HepG2 (cell line): Measurements from ENCODE around the gene SVOPL. TPM values are rescaled to one million over a fixed set of nuclear protein-coding genes. Genes with fewer than 3 reads are reported as not detected.

Experiments
- ATAC-seq: fragments of 200-7000 bp; cut with Tn5 transposase; 3 replicates; pipeline ENCODE4 v1.9.1; 2020; ENCODE audit warnings: mild to moderate bottlenecking, moderate library complexity
- BruUV-seq: library from RNA; stranded (reverse); fragments of 400-500 nt; replicated peaks from 2 replicates; lab custom pipeline; 2021; lab: Mats Ljungman, UMichigan
- CTCF ChIA-PET: fragments of 300-600 bp; formaldehyde crosslinking; extraction: SDS; loops from one replicate; lab custom pipeline; 2021; ENCODE audit warnings: low total read pairs, inconsistent platforms, low intra/inter-chr PET ratio; lab: Yijun Ruan, JAX
- POLR2A ChIA-PET: fragments of 350-600 bp; sonication (Branson Sonifier 250); formaldehyde crosslinking; loops from one replicate; lab custom pipeline; 2020; ENCODE audit warnings: antibody characterized with exemption, inconsistent platforms; lab: Yijun Ruan, JAX
- DNase-seq: peaks from one replicate; pipeline ENCODE4 v3.0.0-alpha.2; 2015; ENCODE audit warnings: low spot score
- FAIRE-seq: peaks from 3 replicates; lab custom pipeline; 2011; peaks lifted over from hg19 to GRCh38; lab: Jason Lieb, UNC
- H2AFZ ChIP-seq: one replicate; pipeline ENCODE4 v1.6.1; 2011; ENCODE audit warnings: low read length, inconsistent platforms
- H3K27ac ChIP-seq: fragments of 300-600 bp; 3 replicates; pipeline ENCODE4 v1.8.0; 2011; ENCODE audit warnings: mixed run types, mild to moderate bottlenecking, mixed read lengths, low read length, inconsistent platforms; ENCODE audit not compliant: insufficient read depth; ENCODE audit errors: extremely low read length
- H3K27me3 ChIP-seq, 2 experiments: fragments of 200-600 bp in 1 of 2; 2 replicates in 1 of 2; 3 replicates in 1 of 2; pipeline versions ENCODE4 v1.6.0 to v1.8.0; 2011; ENCODE audit warnings: low read length in 2 of 2, mild to moderate bottlenecking in 2 of 2, moderate library complexity in 2 of 2, inconsistent platforms in 1 of 2; ENCODE audit not compliant: insufficient read depth in 2 of 2, control insufficient read depth in 1 of 2
- H3K36me3 ChIP-seq, 2 experiments: fragments of 200-600 bp in 1 of 2; replicated peaks in 1 of 2; 2 replicates in 1 of 2; 3 replicates in 1 of 2; pipeline versions ENCODE4 v1.5.1 to v1.8.0; 2011; ENCODE audit warnings: low read length in 2 of 2, inconsistent platforms in 1 of 2; ENCODE audit not compliant: insufficient read depth in 2 of 2, control insufficient read depth in 1 of 2
- H3K4me1 ChIP-seq: 2 replicates; pipeline ENCODE4 v1.5.1; 2012; ENCODE audit warnings: low read length, inconsistent platforms; ENCODE audit not compliant: insufficient read depth
- H3K4me2 ChIP-seq: 2 replicates; pipeline ENCODE4 v1.6.0; 2011; ENCODE audit warnings: low read depth, low read length, inconsistent platforms
- H3K4me3 ChIP-seq, 3 experiments: fragments of 200-600 bp in 1 of 3; sonication (generic), shearing (Covaris generic) in 1 of 3; replicated peaks in 1 of 3; 2 replicates each; pipeline ENCODE4 v1.5.1; 2011 to 2016; ENCODE audit warnings: low read length in 3 of 3, inconsistent platforms in 2 of 3, low read depth in 2 of 3, mild to moderate bottlenecking in 2 of 3, control low read depth in 1 of 3, mixed read lengths in 1 of 3; ENCODE audit not compliant: insufficient read depth in 1 of 3
- H3K79me2 ChIP-seq: one replicate; pipeline ENCODE4 v1.6.1; 2011; ENCODE audit warnings: low read length, inconsistent platforms; ENCODE audit not compliant: insufficient read depth
- H3K9ac ChIP-seq: 2 replicates; pipeline ENCODE4 v1.6.0; 2011; ENCODE audit warnings: mild to moderate bottlenecking, low read depth, low read length, inconsistent platforms; ENCODE audit not compliant: insufficient read depth
- H3K9me3 ChIP-seq: 2 replicates; pipeline ENCODE4 v1.5.1; 2012; ENCODE audit warnings: mild to moderate bottlenecking, low read length
- H4K20me1 ChIP-seq: 2 replicates; pipeline ENCODE4 v1.6.0; 2011; ENCODE audit warnings: inconsistent platforms, mild to moderate bottlenecking, low read length, moderate library complexity; ENCODE audit not compliant: insufficient read depth
- ARNTL ChIP-seq: sonication (generic); formaldehyde crosslinking; IDR thresholded peaks from 2 replicates; pipeline ENCODE4 v1.4.0; 2020; ENCODE audit warnings: mild to moderate bottlenecking, missing genetic modification reagents
- CAMTA2 ChIP-seq: sonication (generic); formaldehyde crosslinking; IDR thresholded peaks from 2 replicates; pipeline ENCODE4 v1.4.0; 2020; ENCODE audit warnings: mild to moderate bottlenecking, missing genetic modification reagents, borderline replicate concordance
- ELF3 ChIP-seq: IDR thresholded peaks from 2 replicates; pipeline ENCODE4 v1.6.1; 2016; ENCODE audit warnings: missing genetic modification reagents, missing compliant biosample characterization
- JUN ChIP-seq: sonication (generic); formaldehyde crosslinking; IDR thresholded peaks from 2 replicates; pipeline ENCODE4 v1.4.0; 2020; ENCODE audit warnings: mild to moderate bottlenecking, missing genetic modification reagents
- MLLT10 ChIP-seq: sonication (generic); formaldehyde crosslinking; IDR thresholded peaks from 2 replicates; pipeline ENCODE4 v1.4.0; 2020; ENCODE audit warnings: missing genetic modification reagents
- NFKBIZ ChIP-seq: IDR thresholded peaks from 2 replicates; pipeline ENCODE4 v1.6.1; 2018; ENCODE audit warnings: missing genetic modification reagents, missing compliant biosample characterization
- PHF20 ChIP-seq: sonication (generic); formaldehyde crosslinking; IDR thresholded peaks from 2 replicates; pipeline ENCODE4 v1.5.0; 2020; ENCODE audit warnings: mild to moderate bottlenecking, missing genetic modification reagents
- POLR2AphosphoS5 ChIP-seq: IDR thresholded peaks from 2 replicates; pipeline ENCODE4 v1.6.1; 2012; ENCODE audit warnings: low read depth, low read length
- PPARG ChIP-seq: conservative IDR thresholded peaks from 2 replicates; pipeline ENCODE4 v1.6.1; 2016; ENCODE audit warnings: missing biosample characterization, missing genetic modification reagents
- SMYD3 ChIP-seq: sonication (generic); formaldehyde crosslinking; IDR thresholded peaks from 2 replicates; pipeline ENCODE4 v1.8.1; 2023; ENCODE audit warnings: mild to moderate bottlenecking, missing genetic modification reagents
- SOX5 ChIP-seq: IDR thresholded peaks from 2 replicates; pipeline ENCODE4 v1.6.1; 2016; ENCODE audit warnings: borderline replicate concordance
- SP1 ChIP-seq, 2 experiments: fragments of 450-650 bp in 1 of 2; sonication (generic) in 1 of 2; formaldehyde crosslinking in 1 of 2; IDR thresholded peaks; 2 replicates each; pipeline versions ENCODE4 v1.4.0 to v1.6.1; 2016 to 2020; ENCODE audit warnings: missing genetic modification reagents in 1 of 2
- SSRP1 ChIP-seq: IDR thresholded peaks from 2 replicates; pipeline ENCODE4 v1.6.1; 2016; ENCODE audit warnings: control low read depth
- SYNCRIP ChIP-seq: fragments of 200-400 bp; formaldehyde crosslinking; IDR thresholded peaks from 2 replicates; pipeline ENCODE4 v1.6.1; 2018; ENCODE audit warnings: mild to moderate bottlenecking, low read depth, low read length; ENCODE audit not compliant: insufficient read depth
- ZNF225 ChIP-seq: sonication (generic); formaldehyde crosslinking; IDR thresholded peaks from 2 replicates; pipeline ENCODE4 v1.4.0; 2020; ENCODE audit warnings: mild to moderate bottlenecking, missing genetic modification reagents
- ZNF615 ChIP-seq: sonication (generic); formaldehyde crosslinking; IDR thresholded peaks from 2 replicates; pipeline ENCODE4 v1.5.0; 2020; ENCODE audit warnings: mild to moderate bottlenecking, missing genetic modification reagents, borderline replicate concordance
- ZNF761 ChIP-seq: sonication (generic); formaldehyde crosslinking; conservative IDR thresholded peaks from 2 replicates; pipeline ENCODE4 v1.4.0; 2020; ENCODE audit warnings: mild to moderate bottlenecking, missing genetic modification reagents
- WGBS: methylation state at CpG from one replicate; pipeline ENCODE4 v1.1.6; 2017; ENCODE audit warnings: low lambda C conversion rate; 5-methylcytosine and 5-hydroxymethylcytosine counted together
- in situ Hi-C: cut with HindIII; loops from 2 replicates; pipeline ENCODE4 v1.10.0; 2017; ENCODE audit warnings: low pct_unique_long_range_greater_than_20kb; ENCODE audit not compliant: extremely low pct_ligation_motif_present
- intact Hi-C: fragments of 100-400 bp; cut with micrococcal nuclease; formaldehyde crosslinking; loops from one replicate; pipeline ENCODE4 v1.10.0; 2022; ENCODE audit not compliant: unreplicated experiment
- polyA plus RNA-seq, 8 experiments: library from polyadenylated mRNA; depleted of rRNA in 3 of 8; stranded (reverse) in 7 of 8; unstranded in 1 of 8; fragments of >200 nt; fragmentation: Illumina TruSeq in 4 of 8; extraction: Trizol in 4 of 8; gene quantifications; 2 replicates each; pipeline versions ENCODE4 v1.2.1 to v1.2.3, GENCODE V29; 2011 to 2016; ENCODE audit warnings: low read depth in 4 of 8, missing spikeins in 1 of 8, mixed read lengths in 1 of 8; ENCODE audit not compliant: insufficient read depth in 1 of 8
- total RNA-seq, 5 experiments: library from RNA; depleted of rRNA; stranded (reverse); fragments of >200 nt; fragmentation: Illumina TruSeq; extraction: Trizol; gene quantifications; 2 replicates each; pipeline ENCODE4 v1.2.3, GENCODE V29; 2016; ENCODE audit warnings: low read depth in 1 of 5
- TF ChIP-seq, protein P1 (sequence below): sonication (generic); formaldehyde crosslinking; IDR thresholded peaks from 2 replicates; pipeline ENCODE4 v1.4.0; 2020; ENCODE audit warnings: mild to moderate bottlenecking, missing genetic modification reagents
- TF ChIP-seq, protein P2 (sequence below): IDR thresholded peaks from 2 replicates; pipeline ENCODE4 v1.6.1; 2016; ENCODE audit warnings: missing genetic modification reagents, missing compliant biosample characterization
- TF ChIP-seq, protein P3 (sequence below): sonication (generic); formaldehyde crosslinking; IDR thresholded peaks from 2 replicates; pipeline ENCODE4 v1.4.0; 2020; ENCODE audit warnings: missing genetic modification reagents, mild to moderate bottlenecking, borderline replicate concordance

The SVOPL gene
- total and polyA plus RNA-seq, 2 of the 13 experiments (the other 11 are each of a cell fraction or from before 2014, with no cell fraction given), result not detected

DNA sequence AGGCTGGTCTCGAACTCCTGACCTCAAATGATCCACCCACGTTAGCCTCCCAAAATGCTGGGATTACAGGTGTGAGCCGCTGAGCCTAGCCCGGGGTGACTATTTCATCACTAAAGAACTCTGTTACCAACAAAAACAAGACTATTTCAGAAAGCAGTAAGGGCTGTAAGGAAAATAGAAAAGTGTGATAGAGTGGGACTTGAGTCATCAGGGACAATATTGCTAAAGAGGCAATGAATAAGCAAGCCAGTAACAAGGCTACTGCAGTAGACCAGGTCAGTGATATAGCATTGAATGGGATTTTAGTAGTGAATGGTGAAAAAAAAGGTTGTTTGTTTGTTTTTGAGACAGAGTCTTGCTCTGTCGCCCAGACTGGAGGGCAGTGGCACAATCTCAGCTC, 51.7 kb downstream of the SVOPL start:
- in situ Hi-C loops, result no loop called here
- Histone ChIP-seq H4K20me1 (no peaks in the 10 kb centered on the region), H3K4me3 (no peak overlapping the region), H3K9ac (no peak overlapping the region), H3K4me1 (no peaks in the 10 kb centered on the region), H3K79me2 (no peaks in the 10 kb centered on the region), H3K9me3 (peaks cover 3% of the 10 kb centered on the region), H3K4me2 (no peak overlapping the region), H3K27ac (no peak overlapping the region), H2AFZ (no peak overlapping the region), H3K27me3 (no peaks in the 10 kb centered on the region), H3K36me3 (no peaks in the 10 kb centered on the region)
- ATAC-seq (no peak), DNase-seq (no peak), FAIRE-seq (no peak)
- ChIA-PET CTCF (interaction anchor here (2.2 kb wide), 1 partner anchor 89 kb away, joined by 5 read pairs; no protein-coding TSS in a partner anchor), POLR2A (no interaction called here)
- 11% methylated on average over 5 of the region's 5 CpGs for WGBS
- TF ChIP-seq SSRP1 (CRISPR knock-in tag) (no peak), MLLT10 (no peak), ZNF225 (CRISPR knock-in tag) (no peak), PPARG (CRISPR knock-in tag) (no peak), SP1 (IDR thresholded peaks at IDR 0.05) (no peak), SP1 (CRISPR knock-in tag; IDR thresholded peaks at IDR 0.05) (no peak), NFKBIZ (CRISPR knock-in tag) (no peak), ELF3 (no peak), POLR2AphosphoS5 (no peak), CAMTA2 (no peak), SYNCRIP (no peak), ZNF615 (CRISPR knock-in tag) (no peak), PHF20 (CRISPR knock-in tag) (no peak), SOX5 (CRISPR knock-in tag) (no peak), JUN (no peak), ARNTL (CRISPR knock-in tag) (no peak), ZNF761 (no peak), SMYD3 (CRISPR knock-in tag) (no peak)
- TF ChIP-seq, protein P1, sequence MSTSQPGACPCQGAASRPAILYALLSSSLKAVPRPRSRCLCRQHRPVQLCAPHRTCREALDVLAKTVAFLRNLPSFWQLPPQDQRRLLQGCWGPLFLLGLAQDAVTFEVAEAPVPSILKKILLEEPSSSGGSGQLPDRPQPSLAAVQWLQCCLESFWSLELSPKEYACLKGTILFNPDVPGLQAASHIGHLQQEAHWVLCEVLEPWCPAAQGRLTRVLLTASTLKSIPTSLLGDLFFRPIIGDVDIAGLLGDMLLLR (CRISPR knock-in tag), result no peak
- TF ChIP-seq, protein P2, sequence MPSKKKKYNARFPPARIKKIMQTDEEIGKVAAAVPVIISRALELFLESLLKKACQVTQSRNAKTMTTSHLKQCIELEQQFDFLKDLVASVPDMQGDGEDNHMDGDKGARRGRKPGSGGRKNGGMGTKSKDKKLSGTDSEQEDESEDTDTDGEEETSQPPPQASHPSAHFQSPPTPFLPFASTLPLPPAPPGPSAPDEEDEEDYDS (CRISPR knock-in tag), result no peak
- TF ChIP-seq, protein P3, sequence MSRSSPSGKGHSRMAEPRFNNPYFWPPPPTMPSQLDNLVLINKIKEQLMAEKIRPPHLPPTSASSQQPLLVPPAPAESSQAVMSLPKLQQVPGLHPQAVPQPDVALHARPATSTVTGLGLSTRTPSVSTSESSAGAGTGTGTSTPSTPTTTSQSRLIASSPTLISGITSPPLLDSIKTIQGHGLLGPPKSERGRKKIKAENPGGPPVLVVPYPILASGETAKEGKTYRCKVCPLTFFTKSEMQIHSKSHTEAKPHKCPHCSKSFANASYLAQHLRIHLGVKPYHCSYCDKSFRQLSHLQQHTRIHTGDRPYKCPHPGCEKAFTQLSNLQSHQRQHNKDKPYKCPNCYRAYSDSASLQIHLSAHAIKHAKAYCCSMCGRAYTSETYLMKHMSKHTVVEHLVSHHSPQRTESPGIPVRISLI (CRISPR knock-in tag), result no peak
- no TSS peak for BruUV-seq
- intact Hi-C loops, result loop anchor here (2.0 kb wide), 1 partner anchor 89 kb away; no protein-coding TSS in a partner anchor
